HL-60/S4 (cell line): ENCODE data around the gene SELENOO.
"Not testable (repeated sequence)": the region's sequence is repeated elsewhere in the genome, so short reads cannot be mapped to it uniquely, and the experiment has no call there.

Experiments used
- in situ Hi-C: fragments of 300-500 bp; cut with MboI; formaldehyde crosslinking; loops from 2 replicates; pipeline ENCODE4 v1.14.3; 2022; ENCODE audit warnings: low sequenced_read_pairs

SELENOO gene

GRCh38 chr22:50200461-50201190, at the start of gene SELENOO:
SELENOO (plus strand) TSS chr22:50201011; CDS start chr22:50201037, 26 bp downstream.
- in situ Hi-C loops = loop anchor here (25.0 kb wide), 2 partner anchors 263 to 438 kb away; no protein-coding TSS in a partner anchor

- in situ Hi-C loops = no loop called here
These were observed 49.0 kb upstream of the SELENOO start for GRCh38 chr22:50151571-50152537.

- in situ Hi-C loops = no loop called here
These were observed 47.6 kb upstream of the SELENOO start for GRCh38 chr22:50153056-50153755.

- in situ Hi-C loops = no loop called here
These were observed 47.1 kb upstream of the SELENOO start for GRCh38 chr22:50153756-50154140.

- in situ Hi-C loops = no loop called here
These were observed 43.0 kb upstream of the SELENOO start for GRCh38 chr22:50157709-50158375.

- in situ Hi-C loops = no loop called here
These were observed 39.9 kb upstream of the SELENOO start for GRCh38 chr22:50160947-50161346.

GRCh38 chr22:50161508-50162390, 39.1 kb upstream of the SELENOO start:
- in situ Hi-C loops = no loop called here

- in situ Hi-C loops = no loop called here
These were observed 38.3 kb upstream of the SELENOO start for GRCh38 chr22:50162391-50162956.

GRCh38 chr22:50165436-50166123, 35.2 kb upstream of the SELENOO start:
- in situ Hi-C loops = no loop called here

GRCh38 chr22:50167689-50168489, 32.9 kb upstream of the SELENOO start:
- in situ Hi-C loops = no loop called here

GRCh38 chr22:50168490-50169180, 32.2 kb upstream of the SELENOO start:
- in situ Hi-C loops = not testable (repeated sequence)

GRCh38 chr22:50169181-50169759, 31.5 kb upstream of the SELENOO start:
- in situ Hi-C loops = no loop called here

GRCh38 chr22:50169774-50170341, 31.0 kb upstream of the SELENOO start:
- in situ Hi-C loops = no loop called here

- in situ Hi-C loops = no loop called here
These were observed 30.1 kb upstream of the SELENOO start, which contains the start of gene PANX2 for GRCh38 chr22:50170453-50171318. PANX2 (plus strand) TSS chr22:50170731; CDS start chr22:50170731, 0 bp downstream.

GRCh38 chr22:50171319-50171964, 29.4 kb upstream of the SELENOO start:
- in situ Hi-C loops = no loop called here
